MCF 10A (cell line): ENCODE measurements around the gene SLC39A10. TPM values are rescaled to one million over a fixed set of nuclear protein-coding genes. Genes with fewer than 3 reads are reported as not detected.

Source experiments
- BruUV-seq: library from RNA; stranded (reverse); fragments of 400-500 nt; replicated peaks from 2 replicates; lab custom pipeline; 2021; lab: Mats Ljungman, UMichigan
- CTCF ChIA-PET: fragments of 300-600 bp; sonication (Branson Sonifier 250); formaldehyde crosslinking; extraction: SDS; loops from one replicate; lab custom pipeline; 2021; ENCODE audit warnings: antibody characterized with exemption, inconsistent platforms; lab: Yijun Ruan, JAX
- POLR2A ChIA-PET: fragments of 300-600, 350-650 bp; sonication (Branson Sonifier 250); formaldehyde crosslinking; extraction: SDS; loops from one replicate; lab custom pipeline; 2020; ENCODE audit warnings: antibody characterized with exemption, inconsistent platforms; lab: Yijun Ruan, JAX
- DNase-seq: peaks from one replicate; pipeline ENCODE4 v3.0.0-alpha.2; 2018; ENCODE audit not compliant: unreplicated experiment
- H3K27ac Mint-ChIP-seq: one replicate; pipeline ENCODE4 v1.8.0; 2022; ENCODE audit warnings: mild to moderate bottlenecking, low read depth, mixed read lengths; ENCODE audit not compliant: unreplicated experiment
- H3K27me3 Mint-ChIP-seq: one replicate; pipeline ENCODE4 v1.8.0; 2022; ENCODE audit warnings: mixed read lengths; ENCODE audit not compliant: insufficient read depth, unreplicated experiment
- H3K36me3 Mint-ChIP-seq: one replicate; pipeline ENCODE4 v1.8.0; 2022; ENCODE audit warnings: mild to moderate bottlenecking, moderate library complexity, mixed read lengths; ENCODE audit not compliant: insufficient read depth, unreplicated experiment
- H3K4me1 Mint-ChIP-seq: one replicate; pipeline ENCODE4 v1.8.0; 2022; ENCODE audit warnings: mixed read lengths; ENCODE audit not compliant: insufficient read depth, unreplicated experiment
- H3K4me3 Mint-ChIP-seq: one replicate; pipeline ENCODE4 v1.8.0; 2022; ENCODE audit warnings: mild to moderate bottlenecking, moderate library complexity, mixed read lengths; ENCODE audit not compliant: unreplicated experiment
- H3K9me3 Mint-ChIP-seq: one replicate; pipeline ENCODE4 v1.8.0; 2022; ENCODE audit warnings: mixed read lengths; ENCODE audit not compliant: unreplicated experiment
- intact Hi-C: fragments of 100-400 bp; cut with micrococcal nuclease; formaldehyde crosslinking; loops from 2 replicates; pipeline ENCODE4 v1.14.1; 2022
- total RNA-seq: library from RNA; stranded (reverse); gene quantifications from 2 replicates; pipeline ENCODE4 v1.2.3, GENCODE V29; 2022
- TF ChIP-seq, protein P1 (sequence below): fragments of 200-600 bp; IDR thresholded peaks from one replicate; pipeline ENCODE4 v1.8.0; 2022; ENCODE audit warnings: antibody characterized with exemption, mild to moderate bottlenecking; ENCODE audit not compliant: unreplicated experiment

Gene SLC39A10
- total RNA-seq, 1 experiment from 2014 or later: 59.8 TPM

- TF ChIP-seq, protein P1, sequence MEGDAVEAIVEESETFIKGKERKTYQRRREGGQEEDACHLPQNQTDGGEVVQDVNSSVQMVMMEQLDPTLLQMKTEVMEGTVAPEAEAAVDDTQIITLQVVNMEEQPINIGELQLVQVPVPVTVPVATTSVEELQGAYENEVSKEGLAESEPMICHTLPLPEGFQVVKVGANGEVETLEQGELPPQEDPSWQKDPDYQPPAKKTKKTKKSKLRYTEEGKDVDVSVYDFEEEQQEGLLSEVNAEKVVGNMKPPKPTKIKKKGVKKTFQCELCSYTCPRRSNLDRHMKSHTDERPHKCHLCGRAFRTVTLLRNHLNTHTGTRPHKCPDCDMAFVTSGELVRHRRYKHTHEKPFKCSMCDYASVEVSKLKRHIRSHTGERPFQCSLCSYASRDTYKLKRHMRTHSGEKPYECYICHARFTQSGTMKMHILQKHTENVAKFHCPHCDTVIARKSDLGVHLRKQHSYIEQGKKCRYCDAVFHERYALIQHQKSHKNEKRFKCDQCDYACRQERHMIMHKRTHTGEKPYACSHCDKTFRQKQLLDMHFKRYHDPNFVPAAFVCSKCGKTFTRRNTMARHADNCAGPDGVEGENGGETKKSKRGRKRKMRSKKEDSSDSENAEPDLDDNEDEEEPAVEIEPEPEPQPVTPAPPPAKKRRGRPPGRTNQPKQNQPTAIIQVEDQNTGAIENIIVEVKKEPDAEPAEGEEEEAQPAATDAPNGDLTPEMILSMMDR: no peak
- H3K4me1 Mint-ChIP-seq: peaks cover 13% of the 10 kb centered on the region
- H3K27ac Mint-ChIP-seq: peak overlapping the region; percentile 93
- intact Hi-C loops: loop anchor here (2.0 to 5.0 kb wide), 4 partner anchors 138 to 787 kb away; partner anchors contain the start of gene DNAH7
- H3K9me3 Mint-ChIP-seq: no peaks in the 10 kb centered on the region
- BruUV-seq: no TSS peak
- peak; percentile 8 for DNase-seq
- ChIA-PET CTCF (interaction anchor here (0.7 to 2.8 kb wide), 10 partner anchors 76 to 360 kb away, joined by 3 to 46 read pairs (median 4); no protein-coding TSS in a partner anchor), POLR2A (interaction anchor here (0.7 to 5.6 kb wide), 8 partner anchors 9 to 337 kb away, joined by 3 to 107 read pairs (median 6); no protein-coding TSS in a partner anchor)
- peaks cover 29% of the 10 kb centered on the region for H3K36me3 Mint-ChIP-seq
- peak overlapping the region; percentile 81 for H3K4me3 Mint-ChIP-seq
- no peaks in the 10 kb centered on the region for H3K27me3 Mint-ChIP-seq
These were observed 2.1 kb downstream of the SLC39A10 start for GRCh38 chr2:195659114-195659513.

GRCh38 chr2:195659982-195660890 lies 3.2 kb downstream of the SLC39A10 start:
- Mint-ChIP-seq H3K9me3 (no peaks in the 10 kb centered on the region), H3K4me1 (peaks cover 13% of the 10 kb centered on the region), H3K4me3 (peak overlapping the region; percentile 81), H3K27me3 (no peaks in the 10 kb centered on the region), H3K36me3 (peaks cover 29% of the 10 kb centered on the region), H3K27ac (no peak overlapping the region)
- intact Hi-C loops: loop anchor here (1.0 to 5.0 kb wide), 8 partner anchors 84 to 1114 kb away; partner anchors contain the start of gene DNAH7
- peak; percentile 84 for DNase-seq
- POLR2A ChIA-PET: interaction anchor here (0.7 to 5.6 kb wide), 10 partner anchors 8 to 345 kb away, joined by 3 to 107 read pairs (median 6); no protein-coding TSS in a partner anchor
- CTCF ChIA-PET: interaction anchor here (0.6 to 2.8 kb wide), 43 partner anchors 9 to 1493 kb away, joined by 3 to 46 read pairs (median 4); no protein-coding TSS in a partner anchor
- TF ChIP-seq, protein P1: peak; percentile 70
- BruUV-seq: no TSS peak

GRCh38 chr2:195662138-195662537 lies 5.1 kb downstream of the SLC39A10 start:
- Mint-ChIP-seq H3K27ac (peak overlapping the region; percentile 9), H3K4me1 (peaks cover 11% of the 10 kb centered on the region), H3K4me3 (no peak overlapping the region), H3K36me3 (peaks cover 18% of the 10 kb centered on the region), H3K9me3 (no peaks in the 10 kb centered on the region), H3K27me3 (no peaks in the 10 kb centered on the region)
- BruUV-seq: no TSS peak
- intact Hi-C loops: no loop called here
- TF ChIP-seq, protein P1: no peak
- POLR2A ChIA-PET: interaction anchor here (0.7 to 1.5 kb wide), 5 partner anchors 13 to 1137 kb away, joined by 3 to 6 read pairs (median 4); partner anchors contain the start of gene GTF3C3
- no peak for DNase-seq
- CTCF ChIA-PET: interaction anchor here (0.5 to 1.5 kb wide), 4 partner anchors 108 to 342 kb away, joined by 3 to 8 read pairs (median 4); no protein-coding TSS in a partner anchor
